ENCODE results near the gene IFT122.
A peak's percentile ranks its signal among the peaks of the same experiment; 100 is the strongest.

Gene IFT122

GRCh38 chr3:129521611-129522010 lies 81.6 kb downstream of the IFT122 start:
- H3K27me3 ChIP-seq (ENCODE audit: control insufficient read depth, insufficient read depth, low read length) = no peaks in the 10 kb centered on the region
- no peaks in the 10 kb centered on the region for H3K36me3 ChIP-seq (ENCODE audit: control insufficient read depth, insufficient read depth, low read length)
- H3K27ac ChIP-seq (ENCODE audit: low read depth, low read length) = no peak overlapping the region
- H3K4me1 ChIP-seq (ENCODE audit: control insufficient read depth, insufficient read depth, low read length) = no peaks in the 10 kb centered on the region
- H3K9ac ChIP-seq (ENCODE audit: low read depth, low read length) = no peak overlapping the region
- H3K4me3 ChIP-seq (ENCODE audit: low read depth, low read length) = no peak overlapping the region
- no peaks in the 10 kb centered on the region for H3K9me3 ChIP-seq (ENCODE audit: control insufficient read depth, insufficient read depth, low read length)

- no peak overlapping the region for H3K27ac ChIP-seq (ENCODE audit: low read depth, low read length)
- no peak overlapping the region for H3K9ac ChIP-seq (ENCODE audit: low read depth, low read length)
- no peaks in the 10 kb centered on the region for H3K4me1 ChIP-seq (ENCODE audit: control insufficient read depth, insufficient read depth, low read length)
- H3K4me3 ChIP-seq (ENCODE audit: low read depth, low read length) = no peak overlapping the region
- H3K27me3 ChIP-seq (ENCODE audit: control insufficient read depth, insufficient read depth, low read length) = no peaks in the 10 kb centered on the region
- no peaks in the 10 kb centered on the region for H3K36me3 ChIP-seq (ENCODE audit: control insufficient read depth, insufficient read depth, low read length)
- no peaks in the 10 kb centered on the region for H3K9me3 ChIP-seq (ENCODE audit: control insufficient read depth, insufficient read depth, low read length)
Measured at GRCh38 chr3:129522953-129523352, 82.9 kb downstream of the IFT122 start.

DNA sequence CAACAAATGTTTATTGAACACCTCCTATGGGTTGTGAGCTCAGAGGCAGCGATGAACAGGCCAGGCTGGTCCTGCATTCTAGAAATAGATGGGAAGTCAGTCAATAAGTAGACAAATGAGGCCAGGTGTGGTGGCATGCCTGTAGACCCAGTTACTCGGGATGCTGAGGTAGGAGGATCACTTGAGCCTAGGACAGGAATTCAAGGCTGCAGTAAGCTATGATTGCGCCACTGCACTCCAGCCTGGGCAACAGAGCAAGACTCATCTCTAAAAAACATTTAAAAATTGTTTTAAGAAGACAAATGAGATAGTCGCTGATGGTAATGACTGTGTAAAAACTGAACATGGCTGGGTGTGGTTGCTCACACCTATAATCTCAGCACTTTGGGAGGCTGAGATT lies 84.1 kb downstream of the IFT122 start:
- Histone ChIP-seq H3K36me3 (ENCODE audit: control insufficient read depth, insufficient read depth, low read length) (no peaks in the 10 kb centered on the region), H3K9me3 (ENCODE audit: control insufficient read depth, insufficient read depth, low read length) (no peaks in the 10 kb centered on the region), H3K4me1 (ENCODE audit: control insufficient read depth, insufficient read depth, low read length) (no peaks in the 10 kb centered on the region), H3K27me3 (ENCODE audit: control insufficient read depth, insufficient read depth, low read length) (no peaks in the 10 kb centered on the region), H3K4me3 (ENCODE audit: low read depth, low read length) (no peak overlapping the region), H3K27ac (ENCODE audit: low read depth, low read length) (no peak overlapping the region), H3K9ac (ENCODE audit: low read depth, low read length) (no peak overlapping the region)

DNA sequence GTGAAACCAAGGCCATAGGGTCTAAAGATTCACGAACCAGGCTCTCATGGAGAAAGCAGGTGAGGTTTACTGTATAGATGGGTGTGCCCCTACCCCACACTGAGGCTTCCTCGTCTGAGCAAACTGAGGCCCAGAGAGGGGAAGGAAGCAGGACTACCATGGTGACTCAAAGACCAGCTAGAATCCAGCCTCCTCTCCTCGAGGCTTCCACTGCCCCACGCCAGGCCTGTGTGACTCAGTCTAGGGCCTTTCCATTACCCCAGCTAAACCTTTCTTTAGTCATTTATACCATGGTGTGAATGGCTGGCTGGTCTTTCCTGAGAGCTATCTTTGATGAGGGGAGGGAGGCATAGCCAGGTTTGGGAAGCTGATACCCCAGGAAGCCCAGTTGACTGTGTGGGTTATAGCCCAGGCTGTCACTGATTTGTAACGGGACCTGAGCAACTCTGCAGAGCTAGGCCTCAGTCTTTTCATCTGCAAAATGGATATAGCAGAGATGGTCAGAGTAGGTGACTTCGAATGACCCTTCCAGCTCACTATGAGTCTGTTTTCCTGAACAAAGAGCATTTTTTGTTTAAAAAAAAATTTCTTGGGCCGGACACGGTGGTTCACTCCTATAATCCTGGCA lies 85.4 kb downstream of the IFT122 start:
- Histone ChIP-seq H3K4me1 (ENCODE audit: control insufficient read depth, insufficient read depth, low read length) (peaks cover 9% of the 10 kb centered on the region), H3K27ac (ENCODE audit: low read depth, low read length) (no peak overlapping the region), H3K9me3 (ENCODE audit: control insufficient read depth, insufficient read depth, low read length) (no peaks in the 10 kb centered on the region), H3K9ac (ENCODE audit: low read depth, low read length) (no peak overlapping the region), H3K36me3 (ENCODE audit: control insufficient read depth, insufficient read depth, low read length) (no peaks in the 10 kb centered on the region), H3K4me3 (ENCODE audit: low read depth, low read length) (no peak overlapping the region), H3K27me3 (ENCODE audit: control insufficient read depth, insufficient read depth, low read length) (no peaks in the 10 kb centered on the region)

GRCh38 chr3:129526121-129526900 lies 86.3 kb downstream of the IFT122 start:
- H3K9ac ChIP-seq (ENCODE audit: low read depth, low read length) = no peak overlapping the region
- H3K36me3 ChIP-seq (ENCODE audit: control insufficient read depth, insufficient read depth, low read length) = no peaks in the 10 kb centered on the region
- no peaks in the 10 kb centered on the region for H3K27me3 ChIP-seq (ENCODE audit: control insufficient read depth, insufficient read depth, low read length)
- H3K9me3 ChIP-seq (ENCODE audit: control insufficient read depth, insufficient read depth, low read length) = no peaks in the 10 kb centered on the region
- H3K4me1 ChIP-seq (ENCODE audit: control insufficient read depth, insufficient read depth, low read length) = peaks cover 12% of the 10 kb centered on the region
- H3K27ac ChIP-seq (ENCODE audit: low read depth, low read length) = no peak overlapping the region
- H3K4me3 ChIP-seq (ENCODE audit: low read depth, low read length) = no peak overlapping the region

DNA sequence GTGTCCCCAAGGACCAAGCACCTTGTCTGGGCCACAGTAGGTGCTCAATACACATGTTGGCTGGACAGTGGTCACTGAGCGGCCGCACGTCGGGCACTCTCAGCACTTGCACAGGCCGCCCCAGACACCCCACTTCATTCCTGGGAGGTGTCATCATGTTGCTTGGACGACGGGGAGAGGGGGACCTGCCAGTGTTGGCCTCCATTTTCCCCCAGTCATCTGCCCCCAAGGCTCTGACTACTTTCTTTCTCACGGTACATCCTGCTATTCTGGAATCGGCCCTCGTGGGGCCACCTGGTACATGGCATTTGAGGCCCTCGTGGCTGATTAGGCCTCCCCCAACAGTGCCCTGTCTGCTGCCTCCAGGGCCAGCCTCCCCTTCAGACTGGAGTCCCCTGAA lies 87.2 kb downstream of the IFT122 start:
- peaks cover 12% of the 10 kb centered on the region for H3K4me1 ChIP-seq (ENCODE audit: control insufficient read depth, insufficient read depth, low read length)
- no peaks in the 10 kb centered on the region for H3K9me3 ChIP-seq (ENCODE audit: control insufficient read depth, insufficient read depth, low read length)
- H3K27ac ChIP-seq (ENCODE audit: low read depth, low read length) = no peak overlapping the region
- H3K4me3 ChIP-seq (ENCODE audit: low read depth, low read length) = no peak overlapping the region
- no peak overlapping the region for H3K9ac ChIP-seq (ENCODE audit: low read depth, low read length)
- no peaks in the 10 kb centered on the region for H3K36me3 ChIP-seq (ENCODE audit: control insufficient read depth, insufficient read depth, low read length)
- no peaks in the 10 kb centered on the region for H3K27me3 ChIP-seq (ENCODE audit: control insufficient read depth, insufficient read depth, low read length)

- no peak within 1 kb of the TSS for H3K9ac ChIP-seq (ENCODE audit: low read depth, low read length)
- no peaks in the 10 kb centered on the region for H3K27me3 ChIP-seq (ENCODE audit: control insufficient read depth, insufficient read depth, low read length)
- H3K36me3 ChIP-seq (ENCODE audit: control insufficient read depth, insufficient read depth, low read length) = no peaks in the 10 kb centered on the region
- H3K9me3 ChIP-seq (ENCODE audit: control insufficient read depth, insufficient read depth, low read length) = no peaks in the 10 kb centered on the region
- no peak within 1 kb of the TSS for H3K4me3 ChIP-seq (ENCODE audit: low read depth, low read length)
- peaks cover 12% of the 10 kb centered on the region for H3K4me1 ChIP-seq (ENCODE audit: control insufficient read depth, insufficient read depth, low read length)
- no peak within 1 kb of the TSS for H3K27ac ChIP-seq (ENCODE audit: low read depth, low read length)
Measured at GRCh38 chr3:129528589-129529100, 88.6 kb downstream of the IFT122 start, which contains the start of gene RHO. RHO (plus strand) TSS chr3:129528639; CDS start chr3:129528734, 95 bp downstream.

DNA sequence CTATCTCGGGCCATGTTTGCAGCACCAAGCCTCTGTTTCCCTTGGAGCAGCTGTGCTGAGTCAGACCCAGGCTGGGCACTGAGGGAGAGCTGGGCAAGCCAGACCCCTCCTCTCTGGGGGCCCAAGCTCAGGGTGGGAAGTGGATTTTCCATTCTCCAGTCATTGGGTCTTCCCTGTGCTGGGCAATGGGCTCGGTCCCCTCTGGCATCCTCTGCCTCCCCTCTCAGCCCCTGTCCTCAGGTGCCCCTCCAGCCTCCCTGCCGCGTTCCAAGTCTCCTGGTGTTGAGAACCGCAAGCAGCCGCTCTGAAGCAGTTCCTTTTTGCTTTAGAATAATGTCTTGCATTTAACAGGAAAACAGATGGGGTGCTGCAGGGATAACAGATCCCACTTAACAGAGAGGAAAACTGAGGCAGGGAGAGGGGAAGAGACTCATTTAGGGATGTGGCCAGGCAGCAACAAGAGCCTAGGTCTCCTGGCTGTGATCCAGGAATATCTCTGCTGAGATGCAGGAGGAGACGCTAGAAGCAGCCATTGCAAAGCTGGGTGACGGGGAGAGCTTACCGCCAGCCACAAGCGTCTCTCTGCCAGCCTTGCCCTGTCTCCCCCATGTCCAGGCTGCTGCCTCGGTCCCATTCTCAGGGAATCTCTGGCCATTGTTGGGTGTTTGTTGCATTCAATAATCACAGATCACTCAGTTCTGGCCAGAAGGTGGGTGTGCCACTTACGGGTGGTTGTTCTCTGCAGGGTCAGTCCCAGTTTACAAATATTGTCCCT lies 89.6 kb downstream of the IFT122 start:
- Histone ChIP-seq H3K9ac (ENCODE audit: low read depth, low read length) (no peak overlapping the region), H3K36me3 (ENCODE audit: control insufficient read depth, insufficient read depth, low read length) (no peaks in the 10 kb centered on the region), H3K4me1 (ENCODE audit: control insufficient read depth, insufficient read depth, low read length) (peaks cover 18% of the 10 kb centered on the region), H3K4me3 (ENCODE audit: low read depth, low read length) (no peak overlapping the region), H3K27ac (ENCODE audit: low read depth, low read length) (peak overlapping the region; percentile 46), H3K9me3 (ENCODE audit: control insufficient read depth, insufficient read depth, low read length) (no peaks in the 10 kb centered on the region), H3K27me3 (ENCODE audit: control insufficient read depth, insufficient read depth, low read length) (no peaks in the 10 kb centered on the region)

DNA sequence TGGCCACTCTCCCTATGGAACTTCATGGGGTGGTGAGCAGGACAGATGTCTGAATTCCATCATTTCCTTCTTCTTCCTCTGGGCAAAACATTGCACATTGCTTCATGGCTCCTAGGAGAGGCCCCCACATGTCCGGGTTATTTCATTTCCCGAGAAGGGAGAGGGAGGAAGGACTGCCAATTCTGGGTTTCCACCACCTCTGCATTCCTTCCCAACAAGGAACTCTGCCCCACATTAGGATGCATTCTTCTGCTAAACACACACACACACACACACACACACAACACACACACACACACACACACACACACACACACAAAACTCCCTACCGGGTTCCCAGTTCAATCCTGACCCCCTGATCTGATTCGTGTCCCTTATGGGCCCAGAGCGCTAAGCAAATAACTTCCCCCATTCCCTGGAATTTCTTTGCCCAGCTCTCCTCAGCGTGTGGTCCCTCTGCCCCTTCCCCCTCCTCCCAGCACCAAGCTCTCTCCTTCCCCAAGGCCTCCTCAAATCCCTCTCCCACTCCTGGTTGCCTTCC lies 90.3 kb downstream of the IFT122 start:
- H3K9ac ChIP-seq (ENCODE audit: low read depth, low read length) = no peak overlapping the region

GRCh38 chr3:129530821-129531220 lies 90.8 kb downstream of the IFT122 start:
- H3K4me3 ChIP-seq (ENCODE audit: low read depth, low read length) = no peak overlapping the region
- H3K27ac ChIP-seq (ENCODE audit: low read depth, low read length) = no peak overlapping the region
- no peak overlapping the region for H3K9ac ChIP-seq (ENCODE audit: low read depth, low read length)

More for the DNA sequence above, 90.3 kb downstream of the IFT122 start:
- Histone ChIP-seq H3K4me1 (ENCODE audit: control insufficient read depth, insufficient read depth, low read length) (peaks cover 18% of the 10 kb centered on the region), H3K27me3 (ENCODE audit: control insufficient read depth, insufficient read depth, low read length) (no peaks in the 10 kb centered on the region), H3K9me3 (ENCODE audit: control insufficient read depth, insufficient read depth, low read length) (no peaks in the 10 kb centered on the region), H3K27ac (ENCODE audit: low read depth, low read length) (peak overlapping the region; percentile 46), H3K36me3 (ENCODE audit: control insufficient read depth, insufficient read depth, low read length) (no peaks in the 10 kb centered on the region), H3K4me3 (ENCODE audit: low read depth, low read length) (no peak overlapping the region)

More at GRCh38 chr3:129530821-129531220, 90.8 kb downstream of the IFT122 start:
- peaks cover 18% of the 10 kb centered on the region for H3K4me1 ChIP-seq (ENCODE audit: control insufficient read depth, insufficient read depth, low read length)
- H3K9me3 ChIP-seq (ENCODE audit: control insufficient read depth, insufficient read depth, low read length) = no peaks in the 10 kb centered on the region
- H3K36me3 ChIP-seq (ENCODE audit: control insufficient read depth, insufficient read depth, low read length) = no peaks in the 10 kb centered on the region
- H3K27me3 ChIP-seq (ENCODE audit: control insufficient read depth, insufficient read depth, low read length) = no peaks in the 10 kb centered on the region
